Osteocyte (in vitro differentiated cells): ENCODE measurements around the gene OSCAR. TPM values are rescaled to one million over a fixed set of nuclear protein-coding genes. Genes with fewer than 3 reads are reported as not detected.

ENCODE experiments used
- DNase-seq: peaks from one replicate; pipeline ENCODE4 v3.0.0; 2021; ENCODE audit warnings: mixed read lengths; ENCODE audit not compliant: unreplicated experiment; ENCODE audit errors: extremely low spot score
- H3K27ac Mint-ChIP-seq: one replicate; pipeline ENCODE4 v1.8.0; 2021; ENCODE audit warnings: mild to moderate bottlenecking, mixed read lengths; ENCODE audit not compliant: unreplicated experiment
- H3K27me3 Mint-ChIP-seq: one replicate; pipeline ENCODE4 v1.8.0; 2021; ENCODE audit warnings: mixed read lengths; ENCODE audit not compliant: unreplicated experiment
- H3K36me3 Mint-ChIP-seq: one replicate; pipeline ENCODE4 v1.8.0; 2021; ENCODE audit warnings: mixed read lengths; ENCODE audit not compliant: unreplicated experiment
- H3K4me1 Mint-ChIP-seq: one replicate; pipeline ENCODE4 v1.8.0; 2021; ENCODE audit warnings: mixed read lengths; ENCODE audit not compliant: unreplicated experiment
- H3K4me3 Mint-ChIP-seq: one replicate; pipeline ENCODE4 v1.8.0; 2021; ENCODE audit warnings: mild to moderate bottlenecking, moderate library complexity, mixed read lengths; ENCODE audit not compliant: unreplicated experiment
- H3K9me3 Mint-ChIP-seq: one replicate; pipeline ENCODE4 v1.8.0; 2021; ENCODE audit warnings: mixed read lengths; ENCODE audit not compliant: unreplicated experiment
- total RNA-seq: library from RNA; stranded (reverse); gene quantifications from 2 replicates; pipeline ENCODE4 v1.2.1, GENCODE V29; 2021
- TF ChIP-seq, protein P1 (sequence below): fragments of 200-600 bp; sonication (generic); IDR thresholded peaks from 2 replicates; pipeline ENCODE4 v1.5.0; 2021; ENCODE audit warnings: antibody characterized with exemption, mild to moderate bottlenecking, moderate library complexity

OSCAR gene
- total RNA-seq, 1 donor from 2014 or later: 0.32 TPM

- Mint-ChIP-seq H3K27me3 (no peaks in the 10 kb centered on the region), H3K27ac (no peak within 1 kb of the TSS), H3K36me3 (no peaks in the 10 kb centered on the region), H3K4me3 (no peak within 1 kb of the TSS), H3K9me3 (peaks cover 8% of the 10 kb centered on the region), H3K4me1 (no peaks in the 10 kb centered on the region)
- TF ChIP-seq, protein P1, sequence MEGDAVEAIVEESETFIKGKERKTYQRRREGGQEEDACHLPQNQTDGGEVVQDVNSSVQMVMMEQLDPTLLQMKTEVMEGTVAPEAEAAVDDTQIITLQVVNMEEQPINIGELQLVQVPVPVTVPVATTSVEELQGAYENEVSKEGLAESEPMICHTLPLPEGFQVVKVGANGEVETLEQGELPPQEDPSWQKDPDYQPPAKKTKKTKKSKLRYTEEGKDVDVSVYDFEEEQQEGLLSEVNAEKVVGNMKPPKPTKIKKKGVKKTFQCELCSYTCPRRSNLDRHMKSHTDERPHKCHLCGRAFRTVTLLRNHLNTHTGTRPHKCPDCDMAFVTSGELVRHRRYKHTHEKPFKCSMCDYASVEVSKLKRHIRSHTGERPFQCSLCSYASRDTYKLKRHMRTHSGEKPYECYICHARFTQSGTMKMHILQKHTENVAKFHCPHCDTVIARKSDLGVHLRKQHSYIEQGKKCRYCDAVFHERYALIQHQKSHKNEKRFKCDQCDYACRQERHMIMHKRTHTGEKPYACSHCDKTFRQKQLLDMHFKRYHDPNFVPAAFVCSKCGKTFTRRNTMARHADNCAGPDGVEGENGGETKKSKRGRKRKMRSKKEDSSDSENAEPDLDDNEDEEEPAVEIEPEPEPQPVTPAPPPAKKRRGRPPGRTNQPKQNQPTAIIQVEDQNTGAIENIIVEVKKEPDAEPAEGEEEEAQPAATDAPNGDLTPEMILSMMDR: no peak
- DNase-seq: no peak
These were observed 37.1 kb downstream of the OSCAR start, which contains the start of gene VSTM1 for GRCh38 chr19:54063350-54064116. TSS of gene VSTM1 (minus strand) at chr19:54063897. CDS start at chr19:54063777, 120 bp downstream.

GRCh38 chr19:54062643-54063042 lies 38.0 kb downstream of the OSCAR start:
- Mint-ChIP-seq H3K36me3 (no peaks in the 10 kb centered on the region), H3K9me3 (peaks cover 8% of the 10 kb centered on the region), H3K4me1 (no peaks in the 10 kb centered on the region), H3K27ac (no peak overlapping the region), H3K4me3 (no peak overlapping the region), H3K27me3 (no peaks in the 10 kb centered on the region)
- TF ChIP-seq, protein P1: no peak
- DNase-seq: no peak

- DNase-seq: no peak
- no peak overlapping the region for H3K27ac Mint-ChIP-seq
- H3K9me3 Mint-ChIP-seq: peaks cover 3% of the 10 kb centered on the region
These were observed 53.0 kb downstream of the OSCAR start for GRCh38 chr19:54047616-54048015.

GRCh38 chr19:54045771-54046170 lies 54.8 kb downstream of the OSCAR start:
- Mint-ChIP-seq H3K27me3 (no peaks in the 10 kb centered on the region), H3K9me3 (no peaks in the 10 kb centered on the region), H3K4me3 (no peak overlapping the region), H3K27ac (no peak overlapping the region), H3K36me3 (no peaks in the 10 kb centered on the region), H3K4me1 (no peaks in the 10 kb centered on the region)
- no peak for DNase-seq
- TF ChIP-seq, protein P1: no peak

More at GRCh38 chr19:54047616-54048015, 53.0 kb downstream of the OSCAR start:
- Mint-ChIP-seq H3K4me1 (no peaks in the 10 kb centered on the region), H3K36me3 (no peaks in the 10 kb centered on the region), H3K27me3 (no peaks in the 10 kb centered on the region), H3K4me3 (no peak overlapping the region)
- TF ChIP-seq, protein P1: no peak

Other genes with a start within 250 kb of the OSCAR start
- 136 and 165 TPM in 2 replicates for gene MYADM, start 232.9 kb downstream of the OSCAR start, total RNA-seq
- 0.21 and 0.30 TPM in 2 replicates for gene PRKCG, start 218.6 kb downstream of the OSCAR start, total RNA-seq
- gene CACNG7, start 191.5 kb downstream of the OSCAR start, total RNA-seq: not detected in 2 replicates
- not detected in 2 replicates for gene CACNG8, start 137.9 kb downstream of the OSCAR start, total RNA-seq
- gene CACNG6, start 109.2 kb downstream of the OSCAR start, total RNA-seq: not detected in 2 replicates
- gene VSTM1, start 36.9 kb downstream of the OSCAR start, total RNA-seq: not detected in 2 replicates
- gene TARM1, start 19.4 kb downstream of the OSCAR start, total RNA-seq: not detected in 2 replicates
- 114 and 132 TPM in 2 replicates for gene NDUFA3, start 2.1 kb upstream of the OSCAR start, total RNA-seq
- gene TFPT, start 14.9 kb upstream of the OSCAR start, total RNA-seq: 28.1 and 29.4 TPM in 2 replicates
- 68.4 and 68.9 TPM in 2 replicates for gene PRPF31, start 15.0 kb upstream of the OSCAR start, total RNA-seq
- 47.1 and 50.5 TPM in 2 replicates for gene CNOT3, start 37.0 kb upstream of the OSCAR start, total RNA-seq
- 5.6 and 7.1 TPM in 2 replicates for gene LENG1, start 58.9 kb upstream of the OSCAR start, total RNA-seq
- gene TMC4, start 72.4 kb upstream of the OSCAR start, total RNA-seq: 2.0 and 2.7 TPM in 2 replicates
- gene MBOAT7, start 88.8 kb upstream of the OSCAR start, total RNA-seq: 81.8 and 85.2 TPM in 2 replicates
- 51.1 and 53.7 TPM in 2 replicates for gene TSEN34, start 90.5 kb upstream of the OSCAR start, total RNA-seq
- 1,011 TPM in 2 replicates for gene RPS9, start 100.1 kb upstream of the OSCAR start, total RNA-seq
- gene LILRB3, start 122.2 kb upstream of the OSCAR start, total RNA-seq: not detected in 2 replicates
- not detected in 2 replicates for gene LILRA6, start 142.0 kb upstream of the OSCAR start, total RNA-seq
- gene LILRB5, start 156.5 kb upstream of the OSCAR start, total RNA-seq: not detected in 2 replicates
- gene LILRB2, start 180.3 kb upstream of the OSCAR start, total RNA-seq: not detected in 2 replicates
- gene LILRA5, start 212.4 kb upstream of the OSCAR start, total RNA-seq: not detected in 2 replicates
- gene LILRA4, start 238.4 kb upstream of the OSCAR start, total RNA-seq: not detected in 2 replicates